GM19467 (cell line): ENCODE results near the gene ISLR2.
A peak's percentile ranks its signal among the peaks of the same experiment; 100 is the strongest.
"Not testable (repeated sequence)": the region's sequence is repeated elsewhere in the genome, so short reads cannot be mapped to it uniquely, and the experiment has no call there.

Experiments used
- ATAC-seq: cut with Tn5 transposase; IDR thresholded peaks from one replicate; pipeline ENCODE4 v1.9.1; 2021; ENCODE audit warnings: mild to moderate bottlenecking, moderate library complexity; ENCODE audit not compliant: unreplicated experiment

ISLR2 gene

GRCh38 chr15:74130155-74130848 lies at the start of gene ISLR2:
Gene ISLR2 (plus strand): TSS chr15:74130586. CDS start chr15:74132755, 2,169 bp downstream.
- no peak for ATAC-seq

- ATAC-seq = not testable (repeated sequence)
Measured at GRCh38 chr15:74082450-74082849, 47.9 kb upstream of the ISLR2 start, which contains the start of gene GOLGA6A. Gene GOLGA6A (minus strand): TSS chr15:74082550. CDS start chr15:74082509, 41 bp downstream.

GRCh38 chr15:74094567-74094966 lies 35.8 kb upstream of the ISLR2 start:
- not testable (repeated sequence) for ATAC-seq

GRCh38 chr15:74095610-74096009 lies 34.8 kb upstream of the ISLR2 start:
- not testable (repeated sequence) for ATAC-seq

GRCh38 chr15:74096753-74097474 lies 33.5 kb upstream of the ISLR2 start:
- not testable (repeated sequence) for ATAC-seq

GRCh38 chr15:74099963-74100733 lies 30.2 kb upstream of the ISLR2 start:
- peak; percentile 76 for ATAC-seq

- no peak for ATAC-seq
Measured at GRCh38 chr15:74108111-74108510, 22.3 kb upstream of the ISLR2 start.

GRCh38 chr15:74108611-74109010 lies 21.8 kb upstream of the ISLR2 start:
- not testable (repeated sequence) for ATAC-seq

- ATAC-seq = no peak
Measured at GRCh38 chr15:74109713-74110112, 20.7 kb upstream of the ISLR2 start.

GRCh38 chr15:74120426-74120825 lies 10.0 kb upstream of the ISLR2 start:
- no peak for ATAC-seq

- ATAC-seq = no peak
Measured at GRCh38 chr15:74121039-74121438, 9.3 kb upstream of the ISLR2 start.

GRCh38 chr15:74121858-74122257 lies 8.5 kb upstream of the ISLR2 start:
- ATAC-seq = no peak

GRCh38 chr15:74122403-74123130 lies 7.8 kb upstream of the ISLR2 start:
- ATAC-seq = no peak

GRCh38 chr15:74123131-74123429 lies 7.3 kb upstream of the ISLR2 start:
- no peak for ATAC-seq

GRCh38 chr15:74123658-74124057 lies 6.7 kb upstream of the ISLR2 start:
- no peak for ATAC-seq

GRCh38 chr15:74124196-74124595 lies 6.2 kb upstream of the ISLR2 start:
- no peak for ATAC-seq

GRCh38 chr15:74124759-74125158 lies 5.6 kb upstream of the ISLR2 start:
- no peak for ATAC-seq

- ATAC-seq = no peak
Measured at GRCh38 chr15:74127255-74127953, 3.0 kb upstream of the ISLR2 start.

GRCh38 chr15:74127954-74128784 lies 2.2 kb upstream of the ISLR2 start:
- no peak for ATAC-seq
